Glomerular visceral epithelial cell (primary cell): ENCODE data around the gene TRAF3IP1.

Experiments used
- DNase-seq: peaks from one replicate; pipeline ENCODE4 v3.0.0-alpha.2; 2016; ENCODE audit errors: extremely low spot score

TRAF3IP1 gene

GRCh38 chr2:238408615-238409340 lies 88.5 kb downstream of the TRAF3IP1 start:
- no peak for DNase-seq

GRCh38 chr2:238409341-238410199 lies 89.3 kb downstream of the TRAF3IP1 start:
- DNase-seq = no peak

GRCh38 chr2:238412067-238412767 lies 91.9 kb downstream of the TRAF3IP1 start:
- DNase-seq = no peak

- no peak for DNase-seq
These were observed 93.0 kb downstream of the TRAF3IP1 start for GRCh38 chr2:238413368-238413767.

GRCh38 chr2:238415036-238415764 lies 94.9 kb downstream of the TRAF3IP1 start:
- no peak for DNase-seq

- no peak for DNase-seq
These were observed 95.6 kb downstream of the TRAF3IP1 start for GRCh38 chr2:238415893-238416292.

GRCh38 chr2:238418196-238418998 lies 98.1 kb downstream of the TRAF3IP1 start:
- DNase-seq = no peak

GRCh38 chr2:238418999-238419546 lies 98.8 kb downstream of the TRAF3IP1 start:
- no peak for DNase-seq

- DNase-seq = no peak
These were observed 100.1 kb downstream of the TRAF3IP1 start for GRCh38 chr2:238420442-238420841.

GRCh38 chr2:238420878-238421694 lies 100.8 kb downstream of the TRAF3IP1 start:
- DNase-seq = no peak

- no peak for DNase-seq
These were observed 101.3 kb downstream of the TRAF3IP1 start for GRCh38 chr2:238421695-238422035.

GRCh38 chr2:238422285-238422684 lies 102.0 kb downstream of the TRAF3IP1 start:
- no peak for DNase-seq

- DNase-seq = no peak
These were observed 102.6 kb downstream of the TRAF3IP1 start for GRCh38 chr2:238422940-238423339.

GRCh38 chr2:238423561-238424312 lies 103.4 kb downstream of the TRAF3IP1 start:
- no peak for DNase-seq

- no peak for DNase-seq
These were observed 104.0 kb downstream of the TRAF3IP1 start for GRCh38 chr2:238424313-238424700.

GRCh38 chr2:238425505-238425978 lies 105.2 kb downstream of the TRAF3IP1 start:
- DNase-seq = no peak

- peak; percentile 70 for DNase-seq
These were observed 105.8 kb downstream of the TRAF3IP1 start for GRCh38 chr2:238425979-238426567.
